GM18867 (cell line): ENCODE measurements around the gene FUT2.

Experiments
- ATAC-seq: cut with Tn5 transposase; IDR thresholded peaks from one replicate; pipeline ENCODE4 v1.9.1; 2021; ENCODE audit warnings: mild to moderate bottlenecking, moderate library complexity; ENCODE audit not compliant: unreplicated experiment

Gene FUT2

DNA sequence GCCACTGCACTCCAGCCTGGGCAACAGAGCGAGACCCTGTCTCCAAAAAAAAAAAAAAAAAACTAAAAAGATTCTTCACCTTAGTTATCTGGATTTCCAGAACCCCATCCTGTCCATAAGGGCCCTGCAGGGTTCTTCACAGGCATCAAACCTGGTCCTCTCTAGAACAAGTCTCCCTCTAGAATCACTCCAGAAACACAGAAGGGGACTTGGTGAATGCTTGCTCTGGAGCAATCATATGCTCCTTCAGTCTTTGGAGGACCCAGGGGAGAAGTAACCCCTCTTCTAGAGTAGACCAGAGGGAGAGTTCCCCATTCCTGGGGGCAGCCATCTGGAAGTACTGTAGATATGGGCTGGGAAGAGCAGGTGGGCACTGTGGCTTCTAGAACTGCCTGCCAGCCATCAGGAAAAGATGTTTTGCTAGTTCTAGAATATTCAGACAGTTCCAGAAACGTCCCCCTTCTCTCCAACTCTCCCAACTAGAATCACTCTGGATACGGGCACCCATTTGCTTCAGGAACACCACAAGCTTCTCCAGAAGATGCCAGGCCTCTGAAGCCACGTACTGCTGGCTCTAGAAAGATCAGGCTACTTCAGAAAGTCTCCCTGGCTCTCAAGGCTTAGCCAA, 53.9 kb downstream of the FUT2 start:
- no peak for ATAC-seq

DNA sequence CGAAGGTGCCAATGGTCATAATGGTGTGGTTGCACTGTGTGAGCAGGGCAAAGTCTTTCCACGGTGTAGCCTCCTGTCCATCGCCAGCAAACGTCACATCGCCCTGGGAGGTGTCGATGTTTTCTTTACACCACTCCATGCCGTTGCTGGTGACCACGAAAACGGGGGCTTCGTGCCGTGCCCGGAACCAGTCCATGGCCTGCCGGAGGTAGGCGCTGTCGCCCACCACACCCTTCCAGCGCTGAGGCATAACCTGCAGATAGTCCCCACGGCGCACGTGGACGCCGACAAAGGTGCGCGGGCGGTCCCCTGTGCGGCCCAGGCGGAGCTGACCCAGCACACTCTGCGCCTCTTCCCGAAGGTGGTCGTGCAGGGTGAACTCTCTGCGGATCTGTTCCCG, 54.6 kb downstream of the FUT2 start:
- no peak for ATAC-seq

- no peak for ATAC-seq
Observed at GRCh38 chr19:48750771-48751504, 55.2 kb downstream of the FUT2 start.

DNA sequence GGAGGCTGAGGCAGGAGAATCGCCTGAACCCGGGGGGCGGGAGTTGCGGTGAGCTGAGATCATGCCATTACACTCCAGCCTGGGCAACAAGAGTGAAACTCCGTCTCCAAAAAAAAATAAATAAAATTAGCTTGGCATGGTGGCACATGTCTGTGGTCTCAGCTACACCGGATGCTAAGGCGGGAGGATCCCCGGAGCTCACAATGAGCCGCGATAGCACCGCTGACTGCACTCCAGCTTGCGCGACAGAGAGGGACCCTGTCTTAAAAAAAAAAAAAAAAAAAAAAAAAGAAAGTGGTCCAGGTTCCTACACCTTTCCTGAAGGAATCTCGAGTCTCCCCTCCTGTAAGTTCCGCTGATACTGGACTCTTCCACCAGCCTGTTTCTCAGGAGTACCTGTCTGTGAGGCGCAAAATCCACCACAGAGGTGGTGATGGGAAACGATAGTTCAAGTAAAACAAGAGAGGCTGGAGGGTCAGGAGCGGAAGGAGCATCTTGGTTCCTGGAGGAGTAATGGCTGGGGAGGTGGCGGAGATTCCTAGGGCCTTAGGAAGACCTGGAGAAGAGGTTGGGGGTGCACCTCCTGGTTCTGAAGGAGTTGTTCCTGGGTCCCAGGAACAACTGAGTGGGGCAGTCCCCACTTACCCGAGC, 56.2 kb downstream of the FUT2 start:
- ATAC-seq, result no peak

DNA sequence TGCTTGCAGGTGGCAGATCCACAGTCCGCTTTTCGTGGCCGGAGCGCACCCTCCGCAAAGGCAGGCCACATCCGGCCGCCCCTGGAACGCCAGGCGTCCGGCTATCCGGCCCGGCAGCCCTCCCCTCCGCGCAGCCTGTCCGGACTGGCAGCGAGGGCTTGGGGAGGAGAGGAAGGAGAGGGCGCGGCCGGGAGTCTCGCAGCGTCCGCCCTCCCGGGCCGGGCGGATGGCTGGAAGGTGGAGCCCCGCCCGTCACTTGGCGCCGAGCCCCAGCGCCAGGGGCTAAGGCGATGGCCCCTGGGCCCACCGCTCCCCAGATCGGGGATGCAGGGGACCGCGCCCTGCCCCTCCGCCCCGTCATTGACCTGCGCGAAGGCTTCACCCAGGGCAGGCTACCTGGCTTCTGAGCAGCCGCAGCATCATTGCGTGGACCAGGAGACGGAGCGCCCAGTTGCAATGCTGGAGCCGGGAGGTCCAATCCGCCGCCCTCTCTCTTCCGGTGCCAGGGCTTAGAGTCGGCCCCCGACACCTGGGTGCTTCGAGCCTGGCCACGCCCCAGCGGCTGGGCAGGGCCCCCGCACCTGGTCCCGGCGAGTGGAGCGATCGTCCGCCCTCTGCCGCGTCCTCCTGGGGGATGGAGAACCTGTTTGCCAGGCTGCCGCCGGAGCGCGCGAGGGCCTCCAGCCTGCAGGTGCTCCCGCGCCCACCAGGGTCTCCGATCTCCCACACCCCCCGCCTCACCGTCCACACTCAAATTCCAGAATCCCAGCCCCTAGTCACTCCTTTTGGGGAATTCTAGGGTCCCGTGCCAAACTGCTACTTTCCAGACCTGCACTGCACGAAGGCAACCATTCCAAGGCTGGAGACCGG, 57.0 kb downstream of the FUT2 start, which contains the start of gene FUT1:
Gene FUT1, minus strand, starts transcription at position 146 of the 870 bp plus-strand sequence. CDS start 1,360 bp downstream, outside the sequence.
- no peak for ATAC-seq

GRCh38 chr19:48755084-48755641, 59.4 kb downstream of the FUT2 start, which contains the start of gene FGF21:
Gene FGF21 (plus strand): TSS chr19:48755524. CDS start chr19:48756237, 713 bp downstream.
- no peak for ATAC-seq
